Lower leg skin (tissue), 4 donors: ENCODE results near the gene COQ2. TPM values are rescaled to one million over a fixed set of nuclear protein-coding genes. Genes with fewer than 3 reads are reported as not detected.

Experiments
- DNase-seq, 2 donors: peaks; one replicate each; pipeline ENCODE4 v3.0.0-alpha.2; 2019; ENCODE audit warnings: low spot score in 2 of 2
- H3K4me3 ChIP-seq: fragments of 200-600 bp; sonication (generic); 2 replicates; pipeline ENCODE4 v1.5.1; 2017; ENCODE audit warnings: mild to moderate bottlenecking, low read depth; ENCODE audit not compliant: poor library complexity, severe bottlenecking
- POLR2A ChIP-seq, 2 donors: fragments of 450-650 bp; IDR thresholded peaks; one replicate each; pipeline ENCODE4 v1.6.1; 2016 to 2017; ENCODE audit warnings: antibody characterized with exemption in 2 of 2, mild to moderate bottlenecking in 1 of 2, moderate library complexity in 1 of 2
- WGBS, 2 donors: methylation state at CpG; one replicate each; pipeline ENCODE4 v1.1.5; 2018; 5-methylcytosine and 5-hydroxymethylcytosine counted together
- intact Hi-C: fragments of 100-400 bp; cut with DNase I; formaldehyde crosslinking; loops from one replicate; pipeline ENCODE4 v1.15.0; 2023; ENCODE audit warnings: low total_unique reads
- total RNA-seq, 4 donors: library from RNA; depleted of rRNA; stranded (reverse); fragments of >200 nt; gene quantifications; one replicate each; pipeline ENCODE4 v1.1.0, GENCODE V29; 2016
- TF ChIP-seq, protein P1 (sequence below), 3 donors: fragments of 450-650 bp; IDR thresholded peaks; one replicate each; pipeline ENCODE4 v1.5.1; 2016; ENCODE audit warnings: antibody characterized with exemption in 3 of 3, mild to moderate bottlenecking in 3 of 3, moderate library complexity in 2 of 3

Gene COQ2
- total RNA-seq, 4 donors from 2014 or later, result 9.7 to 20.1 (median 12.6) TPM

DNA sequence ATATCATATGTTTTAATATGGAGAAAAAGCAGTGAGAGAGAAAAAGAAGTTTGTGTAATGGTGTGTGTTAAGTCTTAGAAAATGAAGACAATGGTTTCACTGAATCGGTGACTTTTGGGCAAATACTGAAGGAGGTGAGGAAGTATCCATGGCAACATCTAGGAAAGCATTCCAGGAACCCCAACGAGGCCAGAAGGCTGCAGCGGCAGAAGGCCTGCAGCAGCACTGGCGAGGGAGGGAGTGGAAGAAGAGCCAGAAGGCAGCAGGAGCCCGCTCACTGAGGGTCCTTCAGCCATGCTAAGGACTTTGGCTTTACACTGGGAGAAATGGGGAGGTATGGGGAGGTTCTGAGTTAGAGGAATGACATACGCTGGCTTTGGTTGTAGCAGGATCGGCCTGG lies 26.8 kb downstream of the COQ2 start:
- no peak overlapping the region for H3K4me3 ChIP-seq
- 87 to 92% methylated on average over 7 of the region's 7 CpGs for WGBS, 2 donors
- TF ChIP-seq, protein P1, sequence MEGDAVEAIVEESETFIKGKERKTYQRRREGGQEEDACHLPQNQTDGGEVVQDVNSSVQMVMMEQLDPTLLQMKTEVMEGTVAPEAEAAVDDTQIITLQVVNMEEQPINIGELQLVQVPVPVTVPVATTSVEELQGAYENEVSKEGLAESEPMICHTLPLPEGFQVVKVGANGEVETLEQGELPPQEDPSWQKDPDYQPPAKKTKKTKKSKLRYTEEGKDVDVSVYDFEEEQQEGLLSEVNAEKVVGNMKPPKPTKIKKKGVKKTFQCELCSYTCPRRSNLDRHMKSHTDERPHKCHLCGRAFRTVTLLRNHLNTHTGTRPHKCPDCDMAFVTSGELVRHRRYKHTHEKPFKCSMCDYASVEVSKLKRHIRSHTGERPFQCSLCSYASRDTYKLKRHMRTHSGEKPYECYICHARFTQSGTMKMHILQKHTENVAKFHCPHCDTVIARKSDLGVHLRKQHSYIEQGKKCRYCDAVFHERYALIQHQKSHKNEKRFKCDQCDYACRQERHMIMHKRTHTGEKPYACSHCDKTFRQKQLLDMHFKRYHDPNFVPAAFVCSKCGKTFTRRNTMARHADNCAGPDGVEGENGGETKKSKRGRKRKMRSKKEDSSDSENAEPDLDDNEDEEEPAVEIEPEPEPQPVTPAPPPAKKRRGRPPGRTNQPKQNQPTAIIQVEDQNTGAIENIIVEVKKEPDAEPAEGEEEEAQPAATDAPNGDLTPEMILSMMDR (IDR thresholded peaks at IDR 0.05), result no peak
- no peak for TF ChIP-seq POLR2A (IDR thresholded peaks at IDR 0.05)
- no peak for DNase-seq
- intact Hi-C loops, result no loop called here

- intact Hi-C loops, result no loop called here
- 57 to 66% methylated on average over 1 of the region's 1 CpG for whole genome bisulfite sequencing, 2 donors
Measured at GRCh38 chr4:83255584-83255983, 29.0 kb downstream of the COQ2 start.

GRCh38 chr4:83252782-83253405 lies 31.7 kb downstream of the COQ2 start:
- peak in 1 of 2 donors; percentile 55 for DNase-seq
- WGBS, 2 donors, result 42 to 47% methylated on average over 7 of the region's 7 CpGs
- intact Hi-C loops, result no loop called here
- TF ChIP-seq, protein P1 (IDR thresholded peaks at IDR 0.05), result no peak
- TF ChIP-seq POLR2A (IDR thresholded peaks at IDR 0.05), result no peak
- H3K4me3 ChIP-seq, result no peak overlapping the region

More at GRCh38 chr4:83255584-83255983, 29.0 kb downstream of the COQ2 start:
- H3K4me3 ChIP-seq, result no peak overlapping the region
- TF ChIP-seq, protein P1 (IDR thresholded peaks at IDR 0.05), result no peak
- no peak for TF ChIP-seq POLR2A (IDR thresholded peaks at IDR 0.05)
- DNase-seq, result no peak

DNA sequence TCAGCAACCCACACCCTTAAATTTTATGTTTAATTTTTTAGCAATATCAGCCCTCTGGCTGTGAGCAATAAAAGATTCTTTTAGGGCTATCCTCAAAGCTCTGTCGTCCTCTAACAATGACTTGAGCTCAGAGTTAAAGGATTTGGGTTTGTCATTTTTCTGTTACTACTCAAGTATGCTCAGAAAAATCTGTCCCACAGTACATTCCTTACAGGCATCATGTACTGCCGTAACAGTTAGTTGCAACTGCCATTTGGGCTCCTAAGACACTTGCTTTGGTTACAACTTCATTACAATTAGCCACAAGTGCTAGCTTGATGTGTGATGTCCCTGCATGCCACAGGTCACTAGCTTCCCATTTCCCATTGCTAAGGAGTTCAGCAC lies 33.2 kb downstream of the COQ2 start:
- no peak overlapping the region for H3K4me3 ChIP-seq
- TF ChIP-seq, protein P1 (IDR thresholded peaks at IDR 0.05), result no peak
- TF ChIP-seq POLR2A (IDR thresholded peaks at IDR 0.05), result no peak
- intact Hi-C loops, result no loop called here
- DNase-seq, result no peak
- 64 to 77% methylated on average over 2 of the region's 2 CpGs for WGBS, 2 donors

- no peak for DNase-seq
- no peak overlapping the region for H3K4me3 ChIP-seq
- intact Hi-C loops, result no loop called here
- TF ChIP-seq POLR2A (IDR thresholded peaks at IDR 0.05), result no peak
- TF ChIP-seq, protein P1 (IDR thresholded peaks at IDR 0.05), result no peak
- 75 to 87% methylated on average over 7 of the region's 7 CpGs for WGBS, 2 donors
Measured at GRCh38 chr4:83250687-83251446, 33.7 kb downstream of the COQ2 start.
